22Rv1 (cell line): ENCODE results near the gene IPPK.

Experiments
- CTCF ChIP-seq: fragments of 450-650 bp; IDR thresholded peaks from 2 replicates; pipeline ENCODE4 v1.5.1; 2017; ENCODE audit warnings: mild to moderate bottlenecking
- ZFX ChIP-seq: fragments of 450-650 bp; IDR thresholded peaks from 2 replicates; pipeline ENCODE4 v1.6.1; 2017; ENCODE audit warnings: antibody characterized with exemption, borderline replicate concordance

GRCh38 chr9:92706218-92706940, 36.4 kb upstream of the IPPK start:
- TF ChIP-seq CTCF = peak; percentile 79
- no peak for TF ChIP-seq ZFX
